CD4-positive, alpha-beta T cell (primary cell): ENCODE data around the gene DGCR6L. TPM values are rescaled to one million over a fixed set of nuclear protein-coding genes. Genes with fewer than 3 reads are reported as not detected.
A peak's percentile ranks its signal among the peaks of the same experiment; 100 is the strongest.
"Not testable (repeated sequence)": the region's sequence is repeated elsewhere in the genome, so short reads cannot be mapped to it uniquely, and the experiment has no call there.

ENCODE experiments used
- ATAC-seq: fragments of 200-7000 bp; cut with Tn5 transposase; one replicate; pipeline ENCODE4 v1.10.0; 2022; ENCODE audit warnings: mild to moderate bottlenecking; ENCODE audit not compliant: poor library complexity
- CTCF ChIA-PET: fragments of 350-600 bp; sonication (Branson Sonifier 250); formaldehyde crosslinking; loops from one replicate; lab custom pipeline; 2021; ENCODE audit warnings: antibody characterized with exemption, inconsistent platforms; lab: Charles Lee
- POLR2A ChIA-PET: fragments of 350-600 bp; sonication (Branson Sonifier 250); formaldehyde crosslinking; loops from one replicate; lab custom pipeline; 2021; ENCODE audit warnings: antibody characterized with exemption, inconsistent platforms; lab: Charles Lee
- DNase-seq, 14 experiments: peaks; one replicate each; pipeline ENCODE4 v3.0.0-alpha.2; 2013 to 2020; ENCODE audit warnings: mixed read lengths in 2 of 14
- H3K27ac ChIP-seq, 2 donors: one replicate each; pipeline versions ENCODE4 v1.5.1 to v1.7.0; 2013; ENCODE audit warnings: low read length in 2 of 2, low read depth in 1 of 2, mild to moderate bottlenecking in 1 of 2
- H3K27me3 ChIP-seq, 2 experiments: 1 replicate in 1 of 2; 2 replicates in 1 of 2; pipeline versions ENCODE4 v1.6.1 to v1.7.0; 2013; ENCODE audit warnings: low read length in 2 of 2, control low read depth in 1 of 2, mild to moderate bottlenecking in 1 of 2, moderate library complexity in 1 of 2; ENCODE audit not compliant: insufficient read depth in 2 of 2, control insufficient read depth in 1 of 2
- H3K36me3 ChIP-seq: one replicate; pipeline ENCODE4 v1.6.1; 2013; ENCODE audit warnings: low read length, control low read depth; ENCODE audit not compliant: insufficient read depth
- H3K4me1 ChIP-seq: one replicate; pipeline ENCODE4 v1.6.1; 2013; ENCODE audit warnings: low read length, control low read depth; ENCODE audit not compliant: insufficient read depth
- H3K4me3 ChIP-seq: one replicate; pipeline ENCODE4 v1.5.1; 2013; ENCODE audit warnings: mild to moderate bottlenecking, low read length, moderate library complexity
- H3K9me3 ChIP-seq, 2 experiments: 1 replicate in 1 of 2; 2 replicates in 1 of 2; pipeline versions ENCODE4 v1.6.1 to v1.7.0; 2013; ENCODE audit warnings: low read length in 2 of 2, mild to moderate bottlenecking in 2 of 2, control low read depth in 1 of 2, moderate library complexity in 1 of 2; ENCODE audit not compliant: control insufficient read depth in 1 of 2, insufficient read depth in 1 of 2
- H3K27ac Mint-ChIP-seq: one replicate; pipeline ENCODE4 v1.8.0; 2020; ENCODE audit warnings: mixed read lengths
- H3K27me3 Mint-ChIP-seq: one replicate; pipeline ENCODE4 v1.8.0; 2021; ENCODE audit warnings: mixed read lengths
- H3K36me3 Mint-ChIP-seq: one replicate; pipeline ENCODE4 v1.8.0; 2021; ENCODE audit warnings: low read depth, mixed read lengths
- H3K4me1 Mint-ChIP-seq: one replicate; pipeline ENCODE4 v1.8.0; 2021; ENCODE audit warnings: low read depth, mixed read lengths
- H3K4me3 Mint-ChIP-seq: one replicate; pipeline ENCODE4 v1.8.0; 2020; ENCODE audit warnings: mild to moderate bottlenecking, mixed read lengths
- H3K9me3 Mint-ChIP-seq: one replicate; pipeline ENCODE4 v1.8.0; 2020; ENCODE audit warnings: mixed read lengths
- CTCF ChIP-seq: fragments of 200-600 bp; IDR thresholded peaks from one replicate; pipeline ENCODE4 v1.8.0; 2022; ENCODE audit warnings: antibody characterized with exemption, mild to moderate bottlenecking
- intact Hi-C, 2 experiments: fragments of 100-400 bp; cut with DNase I in 1 of 2; cut with micrococcal nuclease in 1 of 2; formaldehyde crosslinking; loops; one replicate each; pipeline versions ENCODE4 v1.15.1 to v1.9.0; 2023 to 2025; cut with DNase I, micrococcal nuclease
- total RNA-seq, 174 experiments: library from RNA in 2 of 174; stranded (reverse) in 2 of 174; gene quantifications; one replicate each; pipeline ENCODE4 v1.2.3 and lab custom pipeline; 2021 to 2026

The DGCR6L gene
- total RNA-seq, 2 experiments from 2014 or later: 29.1 to 31.2 TPM

DNA sequence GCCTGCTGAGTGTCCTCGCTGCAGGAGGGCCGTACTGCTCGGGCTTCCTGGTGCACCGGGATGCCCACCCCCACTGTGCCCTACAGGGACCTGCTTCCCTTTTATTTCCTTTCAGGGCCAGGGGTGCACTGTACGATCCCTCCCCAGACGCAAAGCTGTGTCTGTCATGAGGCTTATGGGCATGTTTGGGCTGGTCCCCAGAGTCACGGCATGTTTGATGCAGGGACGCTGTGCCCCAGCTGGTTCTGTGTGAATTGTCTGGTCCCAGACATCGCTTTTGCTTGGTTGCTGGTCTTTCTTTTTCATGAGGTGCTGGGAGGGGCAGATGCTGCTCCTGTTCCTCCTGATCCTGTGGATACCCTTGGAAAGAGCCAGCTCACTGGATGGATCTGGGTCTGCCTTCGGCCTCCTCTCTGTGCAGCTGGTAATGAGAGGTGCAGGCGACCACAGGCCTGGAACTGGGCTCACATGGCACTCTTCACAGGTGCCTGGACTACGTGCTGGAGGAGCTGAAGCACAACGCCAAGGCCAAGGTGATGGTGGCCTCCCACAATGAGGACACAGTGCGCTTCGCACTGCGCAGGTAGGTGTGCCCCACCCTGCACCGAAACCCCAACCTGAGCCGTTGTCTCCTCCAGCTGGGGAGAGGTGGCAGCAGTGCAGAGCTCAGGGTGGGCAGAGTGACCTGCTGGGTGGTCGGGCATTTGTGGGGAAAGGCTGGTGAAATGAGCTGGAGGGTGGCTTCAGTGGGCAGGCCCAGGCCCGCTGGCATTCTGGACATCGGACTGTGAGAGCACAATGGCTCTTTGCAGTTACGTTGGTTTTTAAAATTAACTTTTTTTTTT lies 10.8 kb downstream of the DGCR6L start:
- POLR2A ChIA-PET, DNase-seq, CTCF ChIA-PET, intact Hi-C loops, H3K4me1 Mint-ChIP-seq, H3K4me1 ChIP-seq, H3K27ac ChIP-seq, H3K27me3 Mint-ChIP-seq, H3K36me3 Mint-ChIP-seq, H3K4me3 Mint-ChIP-seq, H3K9me3 ChIP-seq, H3K27ac Mint-ChIP-seq, H3K9me3 Mint-ChIP-seq, H3K4me3 ChIP-seq, ATAC-seq, H3K27me3 ChIP-seq, H3K36me3 ChIP-seq: not testable (repeated sequence)

DNA sequence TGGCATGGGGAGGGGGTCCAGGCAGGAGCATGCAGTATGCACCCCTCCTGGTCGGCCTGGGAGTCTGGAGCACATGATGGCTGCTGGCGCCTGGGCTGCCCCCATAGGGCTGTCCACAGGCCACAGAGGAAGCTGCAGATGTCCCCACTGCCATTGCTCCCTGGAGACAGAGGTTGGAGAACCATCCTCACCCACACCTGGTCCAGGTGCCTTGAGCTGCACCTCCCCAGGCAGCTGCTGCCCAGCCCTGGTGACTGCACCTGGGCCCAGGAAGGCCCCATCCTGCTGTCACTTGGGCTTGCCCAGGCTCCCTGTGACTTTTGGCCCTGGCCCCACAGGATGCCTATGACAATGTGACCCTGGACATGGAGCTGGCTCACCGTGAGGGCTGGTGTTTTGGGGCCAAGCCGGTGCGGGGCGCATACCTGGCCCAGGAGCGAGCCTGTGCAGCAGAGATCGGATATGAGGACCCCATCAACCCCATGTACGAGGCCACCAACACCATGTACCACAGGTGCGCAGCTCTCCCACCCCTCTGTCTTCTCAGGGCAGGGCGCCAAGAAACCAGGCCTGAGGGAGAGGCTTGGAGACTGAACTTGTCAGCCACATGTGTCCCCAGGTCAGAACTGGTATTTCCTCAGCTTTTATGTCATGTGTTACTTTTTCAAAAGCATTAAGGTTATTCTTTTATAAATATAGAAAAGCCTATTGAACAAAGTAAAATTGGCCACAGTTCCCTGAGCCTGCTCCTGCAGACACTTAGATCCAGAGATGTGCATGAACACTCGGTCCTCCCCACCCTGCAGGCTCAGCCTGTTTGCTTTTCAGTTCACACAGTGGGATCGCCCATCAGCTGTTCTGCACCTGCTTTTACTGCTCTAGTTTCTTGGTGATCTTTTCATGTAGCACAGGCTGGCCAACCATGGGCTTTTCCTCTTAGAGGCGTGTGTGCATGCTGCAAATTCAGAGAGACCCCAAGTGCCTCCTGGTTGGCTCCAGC lies 12.1 kb downstream of the DGCR6L start:
- H3K36me3 ChIP-seq, H3K9me3 ChIP-seq, H3K4me3 ChIP-seq, H3K27ac ChIP-seq, H3K27me3 ChIP-seq, H3K4me1 Mint-ChIP-seq, H3K27me3 Mint-ChIP-seq, H3K4me3 Mint-ChIP-seq, intact Hi-C loops, DNase-seq, POLR2A ChIA-PET, H3K36me3 Mint-ChIP-seq, H3K9me3 Mint-ChIP-seq, H3K4me1 ChIP-seq, CTCF ChIA-PET, H3K27ac Mint-ChIP-seq, ATAC-seq: not testable (repeated sequence)

GRCh38 chr22:20306646-20307447 lies 13.0 kb downstream of the DGCR6L start:
- H3K36me3 ChIP-seq, POLR2A ChIA-PET, H3K9me3 Mint-ChIP-seq, H3K9me3 ChIP-seq, H3K36me3 Mint-ChIP-seq, ATAC-seq, intact Hi-C loops, H3K4me1 Mint-ChIP-seq, H3K27me3 ChIP-seq, H3K27ac Mint-ChIP-seq, H3K4me3 Mint-ChIP-seq, H3K27ac ChIP-seq, H3K4me1 ChIP-seq, H3K4me3 ChIP-seq, H3K27me3 Mint-ChIP-seq: not testable (repeated sequence)
- DNase-seq: peak in 1 of 14 experiments; percentile 24
- CTCF ChIA-PET: interaction anchor here (0.9 kb wide), 1 partner anchor 11 kb away, joined by 4 read pairs; no protein-coding TSS in a partner anchor

DNA sequence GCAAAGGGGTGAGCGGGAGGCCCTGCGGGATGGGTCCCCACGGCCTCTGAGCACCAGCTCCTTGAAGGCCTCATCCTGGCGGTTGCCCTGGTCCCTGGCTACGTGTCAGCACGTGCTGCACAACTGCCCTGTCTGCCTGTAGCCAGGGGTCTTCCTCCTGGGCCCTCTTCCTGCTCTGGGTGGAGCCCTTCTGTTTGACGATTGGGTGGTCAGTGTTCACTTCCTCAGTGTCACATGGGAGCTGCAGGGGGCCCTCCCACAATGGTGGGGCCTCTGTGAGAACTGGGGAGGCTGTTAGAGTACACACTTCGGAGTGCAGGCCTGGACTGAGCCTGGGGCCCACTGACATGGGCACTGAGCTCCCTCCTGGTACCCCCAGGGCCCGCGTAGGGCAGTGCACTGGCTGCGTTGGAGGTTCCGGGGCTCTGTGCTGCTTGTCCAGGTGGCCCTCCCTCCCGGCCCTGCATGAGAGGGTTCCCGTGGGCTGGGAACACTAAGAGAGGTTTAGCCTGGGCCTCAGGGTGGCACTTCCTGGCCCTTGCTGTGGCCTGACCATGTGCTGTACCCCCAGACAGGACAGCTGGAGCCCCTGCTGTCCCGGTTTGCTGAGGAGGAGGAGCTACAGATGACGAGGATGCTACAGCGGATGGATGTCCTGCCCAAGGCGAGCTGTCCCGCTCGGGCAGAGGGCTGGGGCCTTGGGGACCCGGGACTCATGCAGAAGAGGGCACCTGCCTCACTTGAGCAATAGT lies 13.8 kb downstream of the DGCR6L start:
- H3K27ac Mint-ChIP-seq: no peak overlapping the region
- H3K36me3 Mint-ChIP-seq: no peaks in the 10 kb centered on the region
- peaks cover 4% of the 10 kb centered on the region for H3K27me3 Mint-ChIP-seq
- no peak overlapping the region for H3K27ac ChIP-seq
- ChIA-PET CTCF (interaction anchor here (0.9 kb wide), 1 partner anchor 12 kb away, joined by 4 read pairs; no protein-coding TSS in a partner anchor), POLR2A (no interaction called here)
- no peak overlapping the region for H3K4me3 Mint-ChIP-seq
- ATAC-seq (no peak), DNase-seq (no peak)
- H3K9me3 Mint-ChIP-seq: no peaks in the 10 kb centered on the region
- no peaks in the 10 kb centered on the region for H3K4me1 ChIP-seq
- H3K27me3 ChIP-seq: peaks cover 0 to 3% of the 10 kb centered on the region in 2 experiments
- TF ChIP-seq CTCF: no peak
- H3K36me3 ChIP-seq: no peaks in the 10 kb centered on the region
- H3K4me3 ChIP-seq: no peak overlapping the region
- no peaks in the 10 kb centered on the region for H3K4me1 Mint-ChIP-seq
- intact Hi-C loops: no loop called here
- no peaks in the 10 kb centered on the region for H3K9me3 ChIP-seq

DNA sequence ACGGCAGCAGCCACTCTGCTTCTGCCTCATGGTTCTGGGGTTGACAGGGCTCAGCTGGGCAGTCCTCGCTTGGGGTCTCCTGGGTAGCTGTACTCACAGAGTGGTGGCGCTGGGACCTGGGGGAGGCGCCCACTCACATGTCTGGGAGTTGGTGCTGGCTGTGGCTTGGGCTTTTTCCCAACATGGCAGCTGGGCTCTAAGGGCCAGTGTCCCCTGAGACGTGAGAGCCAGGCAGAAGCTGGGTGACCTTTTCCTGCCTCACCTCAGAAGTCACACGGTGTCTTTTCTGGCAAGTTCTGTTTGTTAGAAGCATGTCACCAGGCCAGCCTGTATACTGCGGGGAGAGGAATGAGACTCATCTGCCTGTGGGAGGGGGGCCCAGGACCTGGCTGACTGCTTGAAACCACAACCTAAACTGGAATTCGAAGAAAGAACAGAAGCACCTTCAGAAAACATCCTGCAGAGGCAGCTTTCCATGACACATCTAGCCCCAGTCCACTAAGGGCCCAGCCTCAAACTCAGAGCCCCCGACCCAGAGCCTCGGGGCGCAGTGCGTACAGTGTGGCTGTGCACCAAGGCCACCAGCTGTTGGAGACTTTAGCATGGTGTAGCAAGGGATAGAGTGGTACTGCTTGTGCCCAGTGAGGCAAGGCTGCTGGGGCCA lies 14.5 kb downstream of the DGCR6L start:
- CTCF ChIA-PET, H3K9me3 Mint-ChIP-seq, DNase-seq, H3K36me3 ChIP-seq, H3K36me3 Mint-ChIP-seq, H3K27me3 Mint-ChIP-seq, H3K4me1 Mint-ChIP-seq, H3K9me3 ChIP-seq, H3K4me1 ChIP-seq, H3K27me3 ChIP-seq, H3K27ac Mint-ChIP-seq, H3K27ac ChIP-seq, ATAC-seq, H3K4me3 Mint-ChIP-seq, H3K4me3 ChIP-seq, POLR2A ChIA-PET, intact Hi-C loops: not testable (repeated sequence)
